Suprapubic skin (tissue), 4 donors: ENCODE results near the gene EME1. TPM values are rescaled to one million over a fixed set of nuclear protein-coding genes. Genes with fewer than 3 reads are reported as not detected.

Experiments
- DNase-seq, 2 donors: peaks; one replicate each; pipeline ENCODE4 v3.0.0-alpha.2; 2019; ENCODE audit warnings: low spot score in 2 of 2
- H3K27ac ChIP-seq: fragments of 200-600 bp; sonication (generic); one replicate; pipeline ENCODE4 v1.5.1; 2019
- H3K27me3 ChIP-seq: fragments of 200-600 bp; sonication (generic); one replicate; pipeline ENCODE4 v1.5.1; 2019
- H3K36me3 ChIP-seq: fragments of 200-600 bp; sonication (generic); one replicate; pipeline ENCODE4 v1.5.1; 2019
- H3K4me1 ChIP-seq: fragments of 200-600 bp; sonication (generic); one replicate; pipeline ENCODE4 v1.5.1; 2019
- H3K4me3 ChIP-seq: fragments of 200-600 bp; sonication (generic); one replicate; pipeline ENCODE4 v1.5.1; 2019; ENCODE audit warnings: mild to moderate bottlenecking
- H3K9me3 ChIP-seq: fragments of 200-600 bp; sonication (generic); one replicate; pipeline ENCODE4 v1.5.1; 2019
- CTCF ChIP-seq, 2 donors: fragments of 200-600 bp in 1 of 2; fragments of 450-650 bp in 1 of 2; sonication (generic) in 1 of 2; IDR thresholded peaks; one replicate each; pipeline ENCODE4 v1.5.1; 2016 to 2019; ENCODE audit warnings: antibody characterized with exemption in 2 of 2, mild to moderate bottlenecking in 1 of 2, moderate library complexity in 1 of 2
- EP300 ChIP-seq: sonication (generic); formaldehyde crosslinking; IDR thresholded peaks from one replicate; pipeline ENCODE4 v1.6.1; 2017; ENCODE audit warnings: antibody characterized with exemption
- POLR2A ChIP-seq, 2 donors: fragments of 450-650 bp; IDR thresholded peaks; one replicate each; pipeline ENCODE4 v1.6.1; 2017; ENCODE audit warnings: antibody characterized with exemption in 2 of 2, mild to moderate bottlenecking in 2 of 2, moderate library complexity in 2 of 2
- POLR2AphosphoS5 ChIP-seq, 3 donors: sonication (generic); formaldehyde crosslinking; IDR thresholded peaks; one replicate each; pipeline ENCODE4 v1.6.1; 2017; ENCODE audit warnings: antibody characterized with exemption in 3 of 3
- WGBS: methylation state at CpG from one replicate; pipeline ENCODE4 v1.1.5; 2018; 5-methylcytosine and 5-hydroxymethylcytosine counted together
- total RNA-seq, 4 donors: library from RNA; depleted of rRNA; stranded (reverse); fragments of >200 nt; gene quantifications; one replicate each; pipeline ENCODE4 v1.1.0, GENCODE V29; 2016

Gene EME1
- total RNA-seq, 4 donors from 2014 or later, result 0.39 to 2.5 (median 0.98) TPM

GRCh38 chr17:50364061-50364458, 9.0 kb upstream of the EME1 start:
- no peaks in the 10 kb centered on the region for H3K27me3 ChIP-seq
- no peak overlapping the region for H3K27ac ChIP-seq
- H3K9me3 ChIP-seq, result no peaks in the 10 kb centered on the region
- H3K4me3 ChIP-seq, result no peak overlapping the region
- DNase-seq, result no peak
- TF ChIP-seq CTCF (IDR thresholded peaks at IDR 0.05) (no peak), POLR2AphosphoS5 (IDR thresholded peaks at IDR 0.05) (no peak), EP300 (no peak), POLR2A (IDR thresholded peaks at IDR 0.05) (no peak)
- H3K4me1 ChIP-seq, result peaks cover 5% of the 10 kb centered on the region
- no CpG with 5 or more reads among the region's 4 CpGs for WGBS
- H3K36me3 ChIP-seq, result peaks cover 59% of the 10 kb centered on the region

GRCh38 chr17:50364715-50365114, 8.3 kb upstream of the EME1 start:
- peaks cover 59% of the 10 kb centered on the region for H3K36me3 ChIP-seq
- 76% methylated on average over 8 of the region's 9 CpGs for WGBS
- peak in 1 of 2 donors; percentile 49 for DNase-seq
- no peaks in the 10 kb centered on the region for H3K27me3 ChIP-seq
- TF ChIP-seq EP300, result no peak
- TF ChIP-seq CTCF (IDR thresholded peaks at IDR 0.05), result no peak
- TF ChIP-seq POLR2A (IDR thresholded peaks at IDR 0.05), result no peak
- TF ChIP-seq POLR2AphosphoS5 (IDR thresholded peaks at IDR 0.05), result no peak
- no peak overlapping the region for H3K27ac ChIP-seq
- H3K4me3 ChIP-seq, result no peak overlapping the region
- H3K9me3 ChIP-seq, result no peaks in the 10 kb centered on the region
- peaks cover 5% of the 10 kb centered on the region for H3K4me1 ChIP-seq

- 80% methylated on average over 1 of the region's 2 CpGs for WGBS
- no peak overlapping the region for H3K27ac ChIP-seq
- DNase-seq, result peak in 1 of 2 donors; percentile 2
- H3K9me3 ChIP-seq, result no peaks in the 10 kb centered on the region
- no peak overlapping the region for H3K4me3 ChIP-seq
- H3K27me3 ChIP-seq, result no peaks in the 10 kb centered on the region
- peaks cover 5% of the 10 kb centered on the region for H3K4me1 ChIP-seq
- TF ChIP-seq POLR2A (IDR thresholded peaks at IDR 0.05) (no peak), POLR2AphosphoS5 (IDR thresholded peaks at IDR 0.05) (no peak), CTCF (IDR thresholded peaks at IDR 0.05) (no peak), EP300 (no peak)
- H3K36me3 ChIP-seq, result peaks cover 59% of the 10 kb centered on the region
Measured at GRCh38 chr17:50365165-50365564, 7.9 kb upstream of the EME1 start.

GRCh38 chr17:50365649-50366393, 7.2 kb upstream of the EME1 start:
- 82% methylated on average over 9 of the region's 14 CpGs for WGBS
- DNase-seq, result no peak
- TF ChIP-seq EP300, result no peak
- TF ChIP-seq CTCF (IDR thresholded peaks at IDR 0.05), result no peak
- Histone ChIP-seq H3K4me1 (peaks cover 6% of the 10 kb centered on the region), H3K36me3 (peaks cover 58% of the 10 kb centered on the region), H3K9me3 (no peaks in the 10 kb centered on the region), H3K27me3 (no peaks in the 10 kb centered on the region), H3K27ac (no peak overlapping the region), H3K4me3 (no peak overlapping the region)

- no peaks in the 10 kb centered on the region for H3K27me3 ChIP-seq
- DNase-seq, result no peak
- no peaks in the 10 kb centered on the region for H3K9me3 ChIP-seq
- H3K4me3 ChIP-seq, result no peak overlapping the region
- H3K27ac ChIP-seq, result no peak overlapping the region
- peaks cover 19% of the 10 kb centered on the region for H3K4me1 ChIP-seq
- TF ChIP-seq POLR2AphosphoS5 (IDR thresholded peaks at IDR 0.05), result no peak
- no peak for TF ChIP-seq EP300
- TF ChIP-seq CTCF (IDR thresholded peaks at IDR 0.05), result no peak
- no peak for TF ChIP-seq POLR2A (IDR thresholded peaks at IDR 0.05)
- WGBS, result 91% methylated on average over 1 of the region's 1 CpG
- H3K36me3 ChIP-seq, result peaks cover 58% of the 10 kb centered on the region
Measured at GRCh38 chr17:50367401-50367800, 5.6 kb upstream of the EME1 start.
